H1 (cell line): ENCODE results near the gene PLPP4.

Source experiments
- EZH2 ChIP-seq: fragments of 200-600 bp; sonication (generic); IDR thresholded peaks from 2 replicates; pipeline ENCODE4 v1.7.1; 2012; ENCODE audit warnings: low read depth, mild to moderate bottlenecking, moderate library complexity, low read length, inconsistent platforms; ENCODE audit not compliant: severe bottlenecking
- POLR2A ChIP-seq, 2 experiments: IDR thresholded peaks; 1 replicate in 1 of 2; 2 replicates in 1 of 2; pipeline ENCODE4 v1.6.1; 2011; ENCODE audit warnings: low read depth in 2 of 2, low read length in 2 of 2, mild to moderate bottlenecking in 2 of 2; ENCODE audit errors: control extremely low read depth in 1 of 2
- RBBP5 ChIP-seq: IDR thresholded peaks from 2 replicates; pipeline ENCODE4 v1.7.1; 2012; ENCODE audit warnings: low read depth, mild to moderate bottlenecking, inconsistent platforms, low read length, moderate library complexity, borderline replicate concordance
- RFX5 ChIP-seq: IDR thresholded peaks from 2 replicates; pipeline ENCODE4 v1.6.1; 2011; ENCODE audit warnings: low read depth, low read length, improper control_type of control experiment, borderline replicate concordance
- SP1 ChIP-seq: IDR thresholded peaks from 2 replicates; pipeline ENCODE4 v1.6.1; 2011; ENCODE audit warnings: low read depth, low read length
- SRF ChIP-seq: IDR thresholded peaks from 2 replicates; pipeline ENCODE4 v1.6.1; 2011; ENCODE audit warnings: mild to moderate bottlenecking, low read depth, low read length, moderate library complexity
- SUZ12 ChIP-seq: fragments of 200-600 bp; sonication (generic); IDR thresholded peaks from 2 replicates; pipeline ENCODE4 v1.6.1; 2012; ENCODE audit warnings: mild to moderate bottlenecking, inconsistent platforms, low read length, moderate library complexity, mixed read lengths
- TAF1 ChIP-seq: IDR thresholded peaks from 2 replicates; pipeline ENCODE4 v1.6.1; 2011; ENCODE audit warnings: mild to moderate bottlenecking, low read depth, low read length
- TCF12 ChIP-seq: IDR thresholded peaks from 2 replicates; pipeline ENCODE4 v1.6.1; 2011; ENCODE audit warnings: low read depth, mild to moderate bottlenecking, low read length
- ZNF274 ChIP-seq: IDR thresholded peaks from 2 replicates; pipeline ENCODE4 v1.7.0; 2012; ENCODE audit warnings: low read length, borderline replicate concordance; ENCODE audit errors: extremely low read depth
- TF ChIP-seq, protein P1 (sequence below), 3 experiments: IDR thresholded peaks; 1 replicate in 2 of 3; 2 replicates in 1 of 3; pipeline versions ENCODE4 v1.5.1 to v1.6.1; 2011; ENCODE audit warnings: low read length in 3 of 3, mild to moderate bottlenecking in 3 of 3, inconsistent platforms in 2 of 3, low read depth in 1 of 3, moderate library complexity in 1 of 3; ENCODE audit not compliant: insufficient read depth in 1 of 3; ENCODE audit errors: control extremely low read depth in 1 of 3
- TF ChIP-seq, protein P2 (sequence below): IDR thresholded peaks from 2 replicates; pipeline ENCODE4 v1.6.1; 2011; ENCODE audit warnings: low read depth, mild to moderate bottlenecking, low read length; ENCODE audit not compliant: insufficient read depth

DNA sequence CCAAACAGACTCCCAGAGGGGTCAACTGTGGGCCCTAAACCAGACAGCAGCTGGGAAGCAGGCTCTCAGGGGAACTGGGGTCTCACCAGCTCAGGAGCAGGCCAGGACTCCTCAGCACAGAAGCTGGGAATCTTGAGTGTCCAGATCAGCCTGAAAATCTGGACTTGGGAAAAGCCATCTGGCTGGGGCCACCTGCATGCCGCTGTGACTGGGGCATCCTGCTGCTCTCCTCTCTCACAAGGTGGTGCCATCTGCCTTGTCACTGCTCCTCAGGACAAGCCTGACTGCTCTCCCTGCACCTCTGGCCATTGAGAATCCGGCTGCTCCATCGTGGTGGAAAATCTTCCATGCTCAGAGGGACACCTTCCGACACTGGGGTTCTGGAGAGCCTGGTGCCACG is 141.4 kb downstream of the PLPP4 start:
- TF ChIP-seq SUZ12 (no peak), ZNF274 (no peak), TCF12 (no peak), TAF1 (no peak), POLR2A (IDR thresholded peaks at IDR 0.05; ENCODE audit: control extremely low read depth in 1 of 2, low read depth in 2 of 2, low read length in 2 of 2) (no peak), SRF (no peak), SP1 (no peak), RBBP5 (no peak), EZH2 (no peak), RFX5 (no peak)
- TF ChIP-seq, protein P1, sequence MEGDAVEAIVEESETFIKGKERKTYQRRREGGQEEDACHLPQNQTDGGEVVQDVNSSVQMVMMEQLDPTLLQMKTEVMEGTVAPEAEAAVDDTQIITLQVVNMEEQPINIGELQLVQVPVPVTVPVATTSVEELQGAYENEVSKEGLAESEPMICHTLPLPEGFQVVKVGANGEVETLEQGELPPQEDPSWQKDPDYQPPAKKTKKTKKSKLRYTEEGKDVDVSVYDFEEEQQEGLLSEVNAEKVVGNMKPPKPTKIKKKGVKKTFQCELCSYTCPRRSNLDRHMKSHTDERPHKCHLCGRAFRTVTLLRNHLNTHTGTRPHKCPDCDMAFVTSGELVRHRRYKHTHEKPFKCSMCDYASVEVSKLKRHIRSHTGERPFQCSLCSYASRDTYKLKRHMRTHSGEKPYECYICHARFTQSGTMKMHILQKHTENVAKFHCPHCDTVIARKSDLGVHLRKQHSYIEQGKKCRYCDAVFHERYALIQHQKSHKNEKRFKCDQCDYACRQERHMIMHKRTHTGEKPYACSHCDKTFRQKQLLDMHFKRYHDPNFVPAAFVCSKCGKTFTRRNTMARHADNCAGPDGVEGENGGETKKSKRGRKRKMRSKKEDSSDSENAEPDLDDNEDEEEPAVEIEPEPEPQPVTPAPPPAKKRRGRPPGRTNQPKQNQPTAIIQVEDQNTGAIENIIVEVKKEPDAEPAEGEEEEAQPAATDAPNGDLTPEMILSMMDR (IDR thresholded peaks at IDR 0.05; ENCODE audit: control extremely low read depth in 1 of 3, insufficient read depth in 1 of 3, low read depth in 1 of 3, low read length in 3 of 3), result peak in 2 of 3 experiments; percentile 7 to 43; a peak in 2 of 4 replicates
- TF ChIP-seq, protein P2, sequence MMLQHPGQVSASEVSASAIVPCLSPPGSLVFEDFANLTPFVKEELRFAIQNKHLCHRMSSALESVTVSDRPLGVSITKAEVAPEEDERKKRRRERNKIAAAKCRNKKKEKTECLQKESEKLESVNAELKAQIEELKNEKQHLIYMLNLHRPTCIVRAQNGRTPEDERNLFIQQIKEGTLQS, result no peak
